Measurements from ENCODE around the gene COX8C.
A peak's percentile ranks its signal among the peaks of the same experiment; 100 is the strongest.
"Not testable (repeated sequence)": the region's sequence is repeated elsewhere in the genome, so short reads cannot be mapped to it uniquely, and the experiment has no call there.

The COX8C gene

DNA sequence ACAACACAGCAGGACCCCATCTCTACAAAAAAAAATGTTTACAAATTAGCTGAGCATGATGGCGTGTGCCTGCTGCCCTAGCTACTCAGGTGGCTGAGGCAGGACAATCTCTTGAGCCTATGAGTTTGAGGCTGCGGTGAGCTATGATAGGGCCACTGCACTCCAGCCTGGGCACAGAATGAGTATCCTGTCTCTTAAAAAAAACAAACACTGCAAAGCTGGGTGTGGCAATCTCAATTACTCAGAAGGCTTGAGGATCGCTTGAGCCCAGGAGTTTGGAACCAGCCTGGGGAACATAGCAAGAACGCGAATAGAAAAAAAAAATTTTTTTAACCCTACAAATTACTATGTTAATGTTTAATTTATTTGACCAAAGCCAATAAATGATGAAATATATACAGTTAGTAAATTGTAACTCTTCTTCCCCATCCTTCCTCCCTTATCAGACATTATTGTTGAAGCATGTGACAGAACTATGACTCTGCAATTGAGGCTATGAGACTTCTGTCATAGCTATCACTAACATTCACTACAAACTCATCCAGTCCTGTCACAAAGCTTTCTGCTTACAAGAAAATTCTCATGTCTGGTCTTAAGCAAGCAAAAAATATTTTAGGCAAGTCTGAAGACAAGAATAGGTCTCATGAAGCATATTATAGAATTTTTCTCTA is 23.9 kb upstream of the COX8C start:
- DNase-seq, result peak in 3 of 4 experiments; percentile 14 to 61 (median 56)

DNA sequence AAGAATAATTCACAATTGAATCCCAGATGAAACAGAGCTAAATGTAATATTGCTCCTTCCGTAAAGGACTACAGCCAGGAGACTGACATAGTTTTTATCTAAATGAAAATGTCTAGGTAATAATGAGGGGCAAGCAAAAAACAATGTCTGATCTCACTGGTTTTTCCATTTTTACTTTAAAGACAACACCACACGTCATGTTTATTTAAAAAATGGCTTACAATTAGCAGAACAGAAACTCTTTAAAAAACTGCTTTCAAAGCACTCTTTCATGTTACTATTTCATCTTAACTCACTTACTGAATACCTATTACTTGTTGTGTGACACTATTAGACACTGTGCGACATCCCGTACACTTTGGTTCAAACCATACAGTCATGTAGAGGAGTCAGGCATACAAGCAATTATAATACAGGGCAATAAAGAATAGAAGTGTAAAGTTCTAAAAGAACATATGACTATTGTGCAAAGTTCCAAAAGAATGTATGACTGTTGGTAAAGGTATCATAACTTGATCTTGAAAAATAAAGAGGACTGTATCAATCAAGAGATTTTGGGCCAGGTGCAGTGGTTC is 23.3 kb upstream of the COX8C start:
- DNase-seq, result peak in 2 of 4 experiments; percentile 41

DNA sequence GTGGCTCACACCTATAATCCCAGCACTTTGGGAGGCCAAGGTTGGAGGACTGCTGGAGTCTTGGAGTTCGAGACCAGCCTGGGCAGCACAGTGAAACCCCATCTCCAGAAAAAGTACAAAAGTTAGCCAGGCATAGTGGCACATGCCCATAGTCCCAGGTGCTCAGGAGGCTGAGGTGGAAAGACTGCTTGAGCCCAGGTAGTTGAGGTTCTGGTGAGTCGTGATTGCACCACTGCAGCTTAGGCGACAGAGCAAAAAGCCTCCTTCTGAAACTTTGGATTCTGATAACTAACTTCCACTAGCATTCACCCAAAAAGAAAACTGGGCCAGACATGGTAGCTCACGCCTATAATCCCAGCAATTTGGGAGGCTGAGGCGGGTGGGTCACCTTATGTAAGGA is 20.8 kb upstream of the COX8C start:
- no peak for DNase-seq

DNA sequence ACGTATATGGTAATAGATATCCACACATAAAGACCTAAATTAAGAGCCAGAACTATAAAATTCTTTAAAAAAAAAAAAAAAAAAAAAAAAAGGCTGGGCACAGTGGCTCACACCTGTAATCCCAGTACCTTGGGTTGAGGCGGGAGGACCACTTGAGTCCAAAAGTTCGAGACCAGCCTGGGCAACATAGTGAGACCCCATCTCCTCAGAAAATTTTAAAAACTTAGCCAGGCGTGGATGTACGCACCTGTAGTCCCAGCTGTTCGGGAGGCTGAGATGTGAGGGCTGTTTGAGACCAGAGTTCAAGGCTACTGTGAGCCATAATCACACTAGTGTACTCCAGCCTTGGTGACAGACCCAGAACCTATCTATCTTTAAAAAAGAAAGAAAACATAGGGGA is 18.4 kb upstream of the COX8C start:
- DNase-seq, result no peak

DNA sequence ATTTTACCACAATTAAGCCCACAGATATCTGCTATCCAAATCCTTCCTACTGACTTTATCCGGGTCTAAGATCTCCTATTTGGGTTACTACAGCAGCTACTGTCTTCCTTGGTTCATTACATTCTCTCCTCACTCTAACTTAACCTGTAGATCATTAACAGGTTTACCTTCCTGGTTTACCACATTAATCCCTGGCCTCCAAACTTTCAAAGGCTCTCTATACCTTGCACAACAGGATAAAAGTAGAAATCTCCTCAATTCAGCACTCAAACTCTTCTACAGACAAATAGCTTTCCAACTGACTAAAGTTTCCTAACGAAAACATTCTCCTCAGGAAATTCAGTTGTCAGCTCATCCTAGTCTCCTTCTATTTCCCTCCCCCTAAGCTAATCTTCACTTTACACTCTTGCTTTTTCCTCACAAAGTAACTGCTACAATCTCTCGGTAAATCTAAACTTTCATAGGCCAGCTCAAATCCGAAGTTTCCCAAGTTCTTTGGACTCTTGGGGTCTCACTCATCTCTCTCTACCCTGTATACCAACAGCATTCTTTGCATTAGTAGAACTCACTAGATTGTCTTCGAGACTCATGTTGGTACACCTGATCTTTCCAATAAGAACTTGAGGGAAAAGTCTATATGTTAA is 16.9 kb upstream of the COX8C start:
- no peak for DNase-seq

DNA sequence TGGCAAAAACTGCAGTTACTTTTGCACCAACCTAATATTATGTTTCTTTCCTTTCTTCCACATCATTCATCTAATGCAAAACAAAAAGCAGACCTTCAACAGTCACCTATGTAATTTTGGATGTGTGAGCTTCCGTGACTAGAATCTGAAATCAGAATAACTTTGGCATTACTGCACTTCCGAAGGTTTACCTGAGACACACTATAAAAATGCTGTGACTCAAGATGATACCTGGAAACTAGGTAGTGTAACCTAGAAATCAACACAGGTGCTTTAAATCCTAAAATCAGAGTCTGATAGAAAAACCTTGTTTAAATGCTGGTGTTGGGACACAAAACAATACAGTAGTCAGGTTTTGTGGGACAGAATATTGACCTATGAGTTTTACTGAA is 16.4 kb upstream of the COX8C start:
- DNase-seq, result no peak

DNA sequence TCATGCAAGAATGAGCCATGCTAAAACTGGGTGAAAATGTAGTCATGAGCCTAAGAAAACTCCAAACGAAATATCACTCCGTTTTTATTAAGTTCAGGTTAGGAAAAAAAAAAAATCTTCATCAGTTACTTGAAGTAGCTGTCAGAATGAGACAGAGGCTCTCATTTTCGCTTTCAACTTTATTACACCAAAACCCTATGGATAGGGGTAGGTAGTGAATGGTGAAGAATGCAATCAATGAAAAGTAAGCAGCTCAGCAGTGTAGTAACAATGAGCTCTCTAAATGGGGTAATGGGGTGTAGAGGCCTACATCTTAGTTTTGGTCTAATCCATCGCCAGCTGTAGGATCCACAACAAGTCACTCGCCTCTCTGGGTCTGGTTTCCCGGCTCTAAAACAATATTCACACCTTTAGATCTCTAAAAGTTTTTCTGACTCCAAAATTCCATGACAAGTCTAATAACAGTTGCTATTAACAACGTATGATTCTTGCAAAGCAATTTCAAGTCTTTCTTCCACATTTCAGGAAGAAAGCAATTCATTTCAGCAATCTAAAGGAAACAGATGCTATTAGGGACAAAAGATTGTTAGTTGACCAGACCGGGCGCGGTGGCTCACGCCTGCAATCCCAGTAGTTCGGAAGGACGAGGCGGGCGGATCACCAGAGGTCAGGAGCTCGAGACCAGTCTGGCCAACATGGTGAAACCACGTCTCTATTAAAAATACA is 15.8 kb upstream of the COX8C start:
- DNase-seq, result peak; percentile 11 to 50 (median 28)

DNA sequence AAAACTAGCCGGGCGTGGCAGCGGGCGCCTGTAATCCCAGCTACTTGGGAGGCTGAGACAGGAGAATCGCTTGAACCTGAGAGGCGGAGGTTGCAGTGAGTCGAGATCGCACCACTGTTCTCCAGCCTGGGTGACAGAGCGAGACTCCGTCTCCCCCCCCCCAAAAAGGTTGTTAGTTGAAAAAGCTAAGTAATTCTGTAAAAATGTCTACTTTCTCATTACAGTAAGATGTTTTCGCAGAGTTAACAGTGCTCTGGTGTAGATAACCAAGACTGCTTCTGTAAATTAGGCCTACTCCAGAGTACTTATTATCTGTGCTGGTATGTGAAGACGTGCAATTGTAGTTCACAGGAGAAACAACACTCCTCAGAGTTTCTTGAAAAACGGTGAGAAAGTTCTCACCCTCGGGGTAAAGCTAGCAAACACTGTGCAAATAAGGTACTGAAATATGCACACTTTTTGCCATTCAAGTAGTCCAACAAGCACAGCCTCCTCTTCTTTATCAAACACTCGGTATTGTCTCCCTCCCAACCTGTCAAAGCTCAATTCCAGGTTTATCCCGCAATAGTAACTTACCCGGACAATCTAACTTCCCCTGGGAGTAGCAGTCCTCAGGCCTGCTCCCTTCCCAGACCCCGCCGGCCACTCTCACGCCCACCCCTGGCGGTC is 15.1 kb upstream of the COX8C start:
- no peak for DNase-seq

DNA sequence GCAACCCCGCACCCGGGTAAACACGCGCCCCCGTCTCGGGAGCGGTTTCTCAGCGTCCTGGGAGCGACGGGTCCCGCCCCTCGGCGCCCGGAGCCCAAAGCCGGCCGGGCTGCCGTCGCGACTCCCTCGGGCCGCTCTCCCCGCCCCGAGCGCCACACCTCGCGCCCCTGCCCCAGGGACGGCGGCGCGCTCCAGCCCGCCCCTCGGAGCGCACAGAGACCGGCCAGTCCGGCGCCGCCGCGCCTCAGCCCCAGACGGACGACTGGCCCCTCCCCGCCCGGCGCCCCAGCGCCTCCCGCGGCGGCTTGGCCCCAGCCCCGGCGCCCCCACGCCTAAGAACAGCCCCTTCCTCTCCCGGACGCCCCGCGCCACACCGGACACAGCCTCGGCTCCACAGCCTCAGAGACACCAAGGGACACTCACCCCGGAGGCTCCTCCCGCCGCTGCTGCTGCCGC is 14.6 kb upstream of the COX8C start:
- DNase-seq, result peak; percentile 67 to 88 (median 76)

DNA sequence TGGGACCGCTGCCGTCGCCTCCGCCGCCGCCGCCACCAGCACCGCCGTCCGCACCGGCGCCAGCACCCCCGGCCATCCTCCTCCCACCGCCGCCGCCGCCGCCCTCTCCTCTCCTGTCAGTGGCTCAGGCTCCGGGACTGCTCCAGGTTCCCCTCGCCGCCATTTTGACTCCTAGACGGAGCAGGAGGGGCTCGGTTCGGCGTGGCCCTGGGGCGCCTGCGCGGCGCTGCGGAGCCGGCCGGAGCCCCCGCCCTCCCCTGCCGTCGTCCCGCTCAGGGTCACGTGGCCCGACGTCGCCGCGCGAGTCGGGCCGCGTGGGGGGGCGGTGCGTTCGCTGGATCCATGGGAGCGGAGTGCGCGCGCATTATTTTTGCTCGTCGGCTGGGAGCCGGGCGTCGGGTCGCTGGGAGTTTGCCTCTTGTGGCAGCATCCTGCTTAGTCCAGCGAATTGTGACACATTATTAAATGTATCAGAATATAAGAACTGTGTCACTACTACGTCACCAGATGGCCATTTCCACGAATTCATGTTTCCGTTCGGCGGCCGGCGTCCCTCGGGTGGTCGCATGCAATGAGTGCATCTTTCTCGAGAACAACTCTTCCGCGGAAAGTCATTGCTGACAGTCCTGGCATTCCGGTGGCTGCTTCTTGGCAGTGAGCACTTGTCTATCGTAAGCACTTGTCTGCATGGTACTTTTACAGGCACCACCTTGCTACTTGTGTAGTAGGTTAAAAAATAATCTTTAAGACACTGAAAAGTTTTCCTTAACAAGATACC is 13.9 kb upstream of the COX8C start, which contains the start of gene BTBD7:
Gene BTBD7 (minus strand): TSS at position 184 of the 778 bp plus-strand sequence. CDS start 36,985 bp downstream, outside the sequence.
- DNase-seq, result peak; percentile 99 to 100 (median 100)

DNA sequence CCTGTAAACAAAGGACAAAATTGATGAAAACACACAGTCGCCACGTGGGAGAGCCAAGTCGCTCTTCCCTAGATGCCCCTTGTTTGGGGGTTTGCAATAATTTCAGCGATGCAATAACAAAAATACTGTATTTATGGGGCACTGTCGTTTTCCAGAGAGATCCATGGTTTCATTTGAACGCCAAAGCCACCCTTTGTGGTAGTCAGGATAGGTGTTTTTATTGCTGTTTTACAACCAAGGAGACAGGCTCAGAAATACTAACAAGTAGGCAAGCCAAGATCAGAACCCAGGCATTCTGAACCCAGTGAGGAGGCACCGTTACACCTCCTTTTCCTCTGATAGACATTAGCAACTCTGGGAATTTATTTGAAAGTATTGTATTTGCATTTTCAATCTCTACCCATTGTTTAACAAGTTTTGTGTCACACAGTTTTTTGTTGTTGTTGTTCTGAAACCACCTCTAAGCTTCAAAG is 13.3 kb upstream of the COX8C start:
- DNase-seq, result peak in 1 of 4 experiments; percentile 4

DNA sequence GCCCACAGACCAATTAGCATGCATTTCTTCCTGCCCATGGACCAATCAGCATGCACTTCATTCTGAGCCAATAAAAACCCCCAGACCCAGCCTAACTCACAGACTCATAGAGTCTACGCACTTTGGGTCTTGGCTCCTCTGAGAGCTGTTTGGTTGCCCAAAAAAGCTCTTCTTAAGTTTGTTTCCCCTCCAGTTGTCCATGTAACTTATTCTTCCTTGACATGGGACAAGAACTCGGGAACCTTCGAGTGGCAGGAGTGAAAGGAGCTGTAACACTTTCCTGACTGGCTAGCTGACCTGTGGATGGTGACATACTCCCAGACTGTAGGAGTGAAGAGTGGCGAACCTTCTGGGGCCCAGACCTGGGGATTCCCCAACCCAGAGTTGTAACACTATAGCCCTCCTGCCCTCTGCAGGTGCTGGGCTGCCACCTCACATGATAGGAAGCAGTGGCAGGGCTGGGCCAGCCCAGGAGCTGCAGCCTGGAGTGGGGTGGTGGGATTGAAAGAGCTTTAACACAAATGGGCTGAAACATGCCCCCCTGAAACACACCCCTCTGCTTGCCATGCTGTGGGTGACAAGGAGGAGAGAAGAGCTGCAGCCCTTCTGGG is 9.7 kb upstream of the COX8C start:
- no peak for DNase-seq

DNA sequence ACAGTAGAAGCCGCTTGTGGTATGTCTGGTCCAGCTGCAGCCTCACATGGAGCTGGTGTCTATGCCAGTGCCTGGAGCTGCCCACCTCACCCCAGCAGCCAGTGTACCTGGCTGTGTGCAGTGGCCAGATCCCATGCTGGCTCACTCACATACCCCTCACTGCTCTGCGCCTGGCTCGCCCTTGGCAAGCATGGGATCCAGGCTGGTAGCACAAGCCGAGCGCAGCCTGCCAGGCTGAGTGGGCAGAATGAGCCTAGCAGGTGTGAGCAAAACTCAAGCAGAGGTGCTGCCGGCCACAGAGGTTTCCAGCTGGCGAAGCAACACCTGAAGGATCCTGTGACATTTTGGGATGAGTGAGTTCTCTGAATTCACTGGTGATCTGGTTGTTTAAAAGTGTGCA is 9.1 kb upstream of the COX8C start:
- DNase-seq, result no peak

DNA sequence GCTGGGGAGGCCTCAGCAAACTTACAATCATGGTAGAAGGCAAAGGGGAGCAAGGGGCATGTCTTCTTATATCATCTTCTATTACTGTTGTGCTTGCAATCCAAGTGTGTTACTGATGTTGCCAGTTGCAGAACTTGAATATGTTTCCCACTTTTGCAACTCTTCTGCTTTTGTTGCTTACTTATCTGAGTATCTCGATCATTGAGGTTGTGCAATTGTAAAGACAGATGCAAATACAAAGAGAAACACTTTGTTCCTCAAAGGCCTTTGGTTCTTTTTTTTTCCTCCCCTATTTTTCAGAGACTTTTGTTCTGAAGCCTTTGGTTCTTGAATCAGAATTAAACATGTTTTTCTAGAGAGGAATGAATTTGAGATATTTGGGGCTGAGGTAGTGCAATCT is 3.7 kb upstream of the COX8C start:
- DNase-seq, result peak; percentile 38 to 90 (median 73)

DNA sequence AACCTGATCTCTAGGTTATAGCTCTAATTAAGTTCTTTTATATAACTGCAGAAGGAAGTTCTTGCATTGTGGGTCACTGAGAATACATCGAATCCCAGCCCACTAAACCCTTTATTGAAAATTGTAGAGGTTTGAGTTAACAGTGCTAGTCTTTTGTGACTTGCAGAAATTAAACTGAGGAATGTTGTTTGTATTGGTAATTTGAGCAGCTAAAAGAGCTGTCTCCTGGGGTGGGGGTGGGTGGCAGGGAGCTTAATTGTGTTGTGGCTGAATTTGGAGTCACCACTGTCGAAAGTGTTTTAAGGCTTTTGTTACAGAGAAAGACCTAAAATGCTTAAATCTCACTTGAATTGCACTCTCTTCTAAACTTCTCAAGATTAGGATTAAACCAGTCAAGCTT is 3.2 kb upstream of the COX8C start:
- no peak for DNase-seq

DNA sequence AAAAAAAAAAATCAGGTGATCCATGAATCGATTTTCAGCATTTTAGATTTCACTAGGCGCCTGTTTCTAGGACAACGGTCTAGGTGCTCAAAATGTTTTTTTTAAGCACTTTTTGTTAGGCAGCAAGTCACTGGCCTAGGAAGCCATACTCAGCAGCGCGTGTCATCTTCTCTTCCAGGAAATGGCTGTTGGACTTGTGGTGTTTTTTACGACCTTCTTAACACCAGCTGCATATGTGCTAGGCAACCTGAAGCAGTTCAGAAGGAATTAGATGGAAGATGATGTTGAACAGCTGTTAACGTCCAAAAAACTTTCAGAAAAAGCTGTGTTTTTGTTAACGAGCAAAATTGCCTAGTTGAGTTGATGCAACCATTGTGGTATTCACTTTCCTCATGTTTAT is 868 bp downstream of the COX8C start:
- no peak for DNase-seq

DNA sequence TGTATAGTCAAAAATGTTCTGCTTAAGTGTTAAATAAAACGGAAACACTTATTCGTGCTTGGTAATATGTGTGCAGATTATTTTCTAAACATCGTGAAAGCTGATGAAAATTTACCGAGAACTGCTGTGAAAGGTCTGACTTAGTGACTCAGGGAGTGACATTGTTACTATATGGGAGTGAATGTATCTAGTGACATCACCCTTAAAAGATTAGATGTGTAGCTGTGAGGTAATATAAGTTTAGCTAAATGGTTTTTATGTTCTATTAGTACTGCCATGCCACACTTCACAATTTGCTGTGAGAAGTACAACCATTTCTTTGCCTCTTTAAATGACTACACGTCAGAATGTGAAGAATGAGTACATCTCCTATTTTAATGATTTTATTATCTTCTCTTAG is 1.3 kb downstream of the COX8C start:
- no peak for DNase-seq

DNA sequence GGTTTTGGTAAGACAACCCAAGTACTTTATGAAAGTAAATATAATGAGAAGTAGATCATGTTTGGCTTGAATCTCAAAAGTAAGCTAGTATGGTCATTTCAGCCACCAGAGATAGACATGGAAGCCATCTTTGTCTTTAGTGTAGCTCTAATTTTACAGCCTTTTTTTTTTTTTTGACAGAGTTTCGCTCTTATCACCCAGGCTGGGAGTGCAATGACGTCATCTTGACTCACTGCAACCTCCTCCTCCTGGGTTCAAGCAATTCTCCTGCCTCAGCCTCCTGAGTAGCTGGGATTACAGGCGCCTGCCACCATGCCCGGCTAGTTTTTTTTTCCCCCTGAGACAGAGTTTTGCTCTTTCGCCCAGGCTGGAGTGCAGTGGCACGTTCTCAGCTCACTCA is 7.9 kb downstream of the COX8C start:
- DNase-seq, result not testable (repeated sequence)

DNA sequence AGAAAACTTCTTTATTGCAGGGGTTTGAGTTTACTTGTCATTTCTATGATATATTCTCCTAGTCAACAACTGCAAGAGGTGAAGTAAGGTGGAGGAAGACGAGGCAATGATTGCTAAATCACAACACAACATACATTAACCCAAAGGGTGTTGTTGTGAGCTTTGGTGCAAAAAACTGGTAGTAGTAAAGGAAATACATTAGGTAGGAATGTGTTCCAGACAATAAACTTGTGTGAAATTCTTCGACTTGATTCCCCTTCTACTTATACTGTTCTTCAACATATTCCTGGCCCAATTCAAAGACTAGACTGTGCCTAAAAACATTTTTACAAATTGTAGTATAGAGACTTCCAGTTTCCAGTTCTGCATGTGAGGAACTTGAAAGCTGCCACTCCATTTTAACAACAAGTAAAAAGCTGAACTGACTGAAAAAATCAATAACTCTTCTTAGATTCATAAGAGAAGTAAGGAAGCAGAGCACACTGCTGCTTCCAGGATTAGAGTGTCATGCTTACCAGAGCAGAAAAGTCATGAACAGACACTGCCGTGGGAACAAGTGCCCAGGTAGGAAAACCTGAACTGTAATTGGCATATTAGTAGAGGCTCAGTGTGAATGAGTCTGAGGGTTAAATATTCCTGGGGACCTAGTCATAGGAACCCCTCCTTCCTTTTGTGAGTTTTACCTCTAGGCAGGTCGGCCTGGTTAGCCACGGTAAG is 22.2 kb downstream of the COX8C start:
- DNase-seq, result peak in 3 of 4 experiments; percentile 13 to 56 (median 41)

DNA sequence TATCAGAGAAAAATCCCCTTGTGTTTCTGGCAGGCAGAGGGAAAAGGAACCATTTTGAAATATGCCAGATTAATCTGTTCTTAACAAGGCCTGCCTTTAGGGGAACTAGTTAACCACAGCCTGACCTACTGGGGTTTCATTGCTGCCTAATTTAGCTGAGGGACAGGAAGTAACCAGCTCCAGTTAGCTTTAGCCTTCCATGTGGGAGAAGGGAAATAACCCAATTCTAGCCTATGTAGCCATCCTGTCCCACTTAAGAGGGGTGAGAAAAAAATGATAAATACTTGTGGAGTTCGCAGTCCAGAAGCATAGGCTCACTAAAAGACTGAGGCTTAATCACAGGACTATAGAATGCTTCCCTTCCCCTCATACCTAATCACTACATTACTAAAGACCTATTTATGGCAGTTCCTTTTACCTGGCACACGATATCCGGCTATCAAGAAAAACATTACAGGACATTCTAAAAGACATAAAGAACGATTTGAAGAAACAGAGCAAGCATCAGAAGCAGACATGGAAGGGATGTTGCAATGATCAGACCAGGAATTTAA is 22.8 kb downstream of the COX8C start:
- DNase-seq, result peak; percentile 74 to 88 (median 82)
